ENCODE measurements around the gene MASP1.

The MASP1 gene

GRCh38 chr3:187292631-187293515 lies 1.3 kb upstream of the MASP1 start:
- Histone ChIP-seq H3K27me3 (ENCODE audit: insufficient read depth, low read length) (peaks cover 21% of the 10 kb centered on the region), H3K9ac (ENCODE audit: low read depth, low read length) (no peak overlapping the region), H3K4me3 (ENCODE audit: low read length) (no peak overlapping the region)

GRCh38 chr3:187292181-187292580 lies 644 bp upstream of the MASP1 start:
- H3K4me3 ChIP-seq (ENCODE audit: low read length), result peak overlapping the region; percentile 71; the same call in 1 of the 2 replicates
- H3K27me3 ChIP-seq (ENCODE audit: insufficient read depth, low read length), result peaks cover 21% of the 10 kb centered on the region
- no peak overlapping the region for H3K9ac ChIP-seq (ENCODE audit: low read depth, low read length)

More at GRCh38 chr3:187292631-187293515, 1.3 kb upstream of the MASP1 start:
- Histone ChIP-seq H3K9me3 (ENCODE audit: insufficient read depth, low read depth, low read length) (no peaks in the 10 kb centered on the region), H3K27ac (ENCODE audit: low read length) (no peak overlapping the region), H3K4me1 (ENCODE audit: insufficient read depth, low read length) (peaks cover 23% of the 10 kb centered on the region; the same call in 1 of the 2 replicates), H3K36me3 (ENCODE audit: insufficient read depth, low read depth, low read length) (no peaks in the 10 kb centered on the region)

GRCh38 chr3:187291001-187291511 lies 481 bp downstream of the MASP1 start:
- H3K27me3 ChIP-seq (ENCODE audit: insufficient read depth, low read length), result peaks cover 21% of the 10 kb centered on the region
- peak overlapping the region; percentile 71 for H3K4me3 ChIP-seq (ENCODE audit: low read length)
- H3K36me3 ChIP-seq (ENCODE audit: insufficient read depth, low read depth, low read length), result no peaks in the 10 kb centered on the region
- no peak overlapping the region for H3K27ac ChIP-seq (ENCODE audit: low read length)
- no peaks in the 10 kb centered on the region for H3K9me3 ChIP-seq (ENCODE audit: insufficient read depth, low read depth, low read length)
- peak overlapping the region; percentile 35 for H3K9ac ChIP-seq (ENCODE audit: low read depth, low read length)
- peaks cover 23% of the 10 kb centered on the region; the same call in 1 of the 2 replicates for H3K4me1 ChIP-seq (ENCODE audit: insufficient read depth, low read length)

More at GRCh38 chr3:187292181-187292580, 644 bp upstream of the MASP1 start:
- Histone ChIP-seq H3K36me3 (ENCODE audit: insufficient read depth, low read depth, low read length) (no peaks in the 10 kb centered on the region), H3K9me3 (ENCODE audit: insufficient read depth, low read depth, low read length) (no peaks in the 10 kb centered on the region), H3K27ac (ENCODE audit: low read length) (no peak overlapping the region), H3K4me1 (ENCODE audit: insufficient read depth, low read length) (peaks cover 23% of the 10 kb centered on the region; the same call in 1 of the 2 replicates)

- H3K27ac ChIP-seq (ENCODE audit: low read length), result no peak overlapping the region
- H3K27me3 ChIP-seq (ENCODE audit: insufficient read depth, low read length), result peaks cover 21% of the 10 kb centered on the region
- H3K4me1 ChIP-seq (ENCODE audit: insufficient read depth, low read length), result peaks cover 18% of the 10 kb centered on the region; the same call in 1 of the 2 replicates
- H3K9me3 ChIP-seq (ENCODE audit: insufficient read depth, low read depth, low read length), result no peaks in the 10 kb centered on the region
- no peaks in the 10 kb centered on the region for H3K36me3 ChIP-seq (ENCODE audit: insufficient read depth, low read depth, low read length)
- no peak overlapping the region for H3K4me3 ChIP-seq (ENCODE audit: low read length)
- H3K9ac ChIP-seq (ENCODE audit: low read depth, low read length), result no peak overlapping the region
These were observed 1.0 kb downstream of the MASP1 start for GRCh38 chr3:187290503-187290902.

- peaks cover 21% of the 10 kb centered on the region for H3K27me3 ChIP-seq (ENCODE audit: insufficient read depth, low read length)
- H3K4me3 ChIP-seq (ENCODE audit: low read length), result no peak overlapping the region
- no peaks in the 10 kb centered on the region for H3K36me3 ChIP-seq (ENCODE audit: insufficient read depth, low read depth, low read length)
- H3K9me3 ChIP-seq (ENCODE audit: insufficient read depth, low read depth, low read length), result no peaks in the 10 kb centered on the region
- H3K27ac ChIP-seq (ENCODE audit: low read length), result no peak overlapping the region
- no peak overlapping the region for H3K9ac ChIP-seq (ENCODE audit: low read depth, low read length)
- peaks cover 11% of the 10 kb centered on the region; the same call in 1 of the 2 replicates for H3K4me1 ChIP-seq (ENCODE audit: insufficient read depth, low read length)
These were observed 2.5 kb downstream of the MASP1 start for GRCh38 chr3:187288855-187289605.

GRCh38 chr3:187288131-187288854 lies 3.2 kb downstream of the MASP1 start:
- Histone ChIP-seq H3K27me3 (ENCODE audit: insufficient read depth, low read length) (peaks cover 21% of the 10 kb centered on the region), H3K9ac (ENCODE audit: low read depth, low read length) (no peak overlapping the region), H3K4me1 (ENCODE audit: insufficient read depth, low read length) (peaks cover 11% of the 10 kb centered on the region; the same call in 1 of the 2 replicates), H3K36me3 (ENCODE audit: insufficient read depth, low read depth, low read length) (no peaks in the 10 kb centered on the region), H3K27ac (ENCODE audit: low read length) (no peak overlapping the region), H3K4me3 (ENCODE audit: low read length) (no peak overlapping the region), H3K9me3 (ENCODE audit: insufficient read depth, low read depth, low read length) (no peaks in the 10 kb centered on the region)

GRCh38 chr3:187287256-187287655 lies 4.3 kb downstream of the MASP1 start:
- no peaks in the 10 kb centered on the region for H3K9me3 ChIP-seq (ENCODE audit: insufficient read depth, low read depth, low read length)
- H3K4me3 ChIP-seq (ENCODE audit: low read length), result no peak overlapping the region
- H3K4me1 ChIP-seq (ENCODE audit: insufficient read depth, low read length), result peaks cover 10% of the 10 kb centered on the region; the same call in 1 of the 2 replicates
- no peak overlapping the region for H3K9ac ChIP-seq (ENCODE audit: low read depth, low read length)
- H3K27ac ChIP-seq (ENCODE audit: low read length), result no peak overlapping the region
- no peaks in the 10 kb centered on the region for H3K36me3 ChIP-seq (ENCODE audit: insufficient read depth, low read depth, low read length)
- H3K27me3 ChIP-seq (ENCODE audit: insufficient read depth, low read length), result peaks cover 21% of the 10 kb centered on the region

GRCh38 chr3:187286467-187287059 lies 5.0 kb downstream of the MASP1 start:
- 0 out of 2 replicates have a peak, but pooled peaks cover 6% of the 10 kb centered on the region for H3K4me1 ChIP-seq (ENCODE audit: insufficient read depth, low read length)
- H3K4me3 ChIP-seq (ENCODE audit: low read length), result no peak overlapping the region
- no peak overlapping the region for H3K27ac ChIP-seq (ENCODE audit: low read length)
- no peaks in the 10 kb centered on the region for H3K36me3 ChIP-seq (ENCODE audit: insufficient read depth, low read depth, low read length)
- H3K27me3 ChIP-seq (ENCODE audit: insufficient read depth, low read length), result peaks cover 19% of the 10 kb centered on the region
- no peak overlapping the region for H3K9ac ChIP-seq (ENCODE audit: low read depth, low read length)
- no peaks in the 10 kb centered on the region for H3K9me3 ChIP-seq (ENCODE audit: insufficient read depth, low read depth, low read length)

- no peaks in the 10 kb centered on the region for H3K27me3 ChIP-seq (ENCODE audit: insufficient read depth, low read length)
- peaks cover 4% of the 10 kb centered on the region; the same call in 1 of the 2 replicates for H3K4me1 ChIP-seq (ENCODE audit: insufficient read depth, low read length)
- H3K27ac ChIP-seq (ENCODE audit: low read length), result no peak overlapping the region
- no peaks in the 10 kb centered on the region for H3K9me3 ChIP-seq (ENCODE audit: insufficient read depth, low read depth, low read length)
- no peak overlapping the region for H3K4me3 ChIP-seq (ENCODE audit: low read length)
- no peaks in the 10 kb centered on the region for H3K36me3 ChIP-seq (ENCODE audit: insufficient read depth, low read depth, low read length)
- no peak overlapping the region for H3K9ac ChIP-seq (ENCODE audit: low read depth, low read length)
These were observed 10.3 kb downstream of the MASP1 start for GRCh38 chr3:187281191-187281714.

- no peaks in the 10 kb centered on the region for H3K9me3 ChIP-seq (ENCODE audit: insufficient read depth, low read depth, low read length)
- H3K9ac ChIP-seq (ENCODE audit: low read depth, low read length), result no peak overlapping the region
- H3K27ac ChIP-seq (ENCODE audit: low read length), result no peak overlapping the region
- no peaks in the 10 kb centered on the region for H3K36me3 ChIP-seq (ENCODE audit: insufficient read depth, low read depth, low read length)
- peaks cover 10% of the 10 kb centered on the region; the same call in 1 of the 2 replicates for H3K4me1 ChIP-seq (ENCODE audit: insufficient read depth, low read length)
- no peak overlapping the region for H3K4me3 ChIP-seq (ENCODE audit: low read length)
- H3K27me3 ChIP-seq (ENCODE audit: insufficient read depth, low read length), result no peaks in the 10 kb centered on the region
These were observed 10.9 kb downstream of the MASP1 start for GRCh38 chr3:187280644-187281043.

All from iPS-20b (cell line).